WTC11 (cell line): ENCODE results near the gene SRPX. TPM values are rescaled to one million over a fixed set of nuclear protein-coding genes. Genes with fewer than 3 reads are reported as not detected.

Experiments used
- ATAC-seq: fragments of 200-7000 bp; cut with Tn5 transposase; 2 replicates; pipeline ENCODE4 v1.10.0; 2021; ENCODE audit warnings: mild to moderate bottlenecking, moderate library complexity
- CTCF ChIA-PET: fragments of 300-600 bp; sonication (Branson Sonifier 250); formaldehyde crosslinking; loops from one replicate; lab custom pipeline; 2021; ENCODE audit warnings: antibody characterized with exemption; lab: Charles Lee
- POLR2A ChIA-PET: fragments of 350-600 bp; sonication (Branson Sonifier 250); formaldehyde crosslinking; loops from one replicate; lab custom pipeline; 2021; ENCODE audit warnings: antibody characterized with exemption; lab: Charles Lee
- DNase-seq: peaks from one replicate; pipeline ENCODE4 v3.0.0; 2021; ENCODE audit warnings: low spot score
- H3K27ac Mint-ChIP-seq: 2 replicates; pipeline ENCODE4 v1.8.0; 2021; ENCODE audit warnings: mixed read lengths
- H3K27me3 Mint-ChIP-seq: 2 replicates; pipeline ENCODE4 v1.8.0; 2021; ENCODE audit warnings: low read depth, mild to moderate bottlenecking, moderate library complexity, mixed read lengths
- H3K36me3 Mint-ChIP-seq: 2 replicates; pipeline ENCODE4 v1.8.0; 2021; ENCODE audit warnings: mixed read lengths
- H3K4me1 Mint-ChIP-seq: 2 replicates; pipeline ENCODE4 v1.8.0; 2022; ENCODE audit warnings: mixed read lengths
- H3K4me3 Mint-ChIP-seq: 2 replicates; pipeline ENCODE4 v1.8.0; 2021; ENCODE audit warnings: mild to moderate bottlenecking, moderate library complexity, mixed read lengths
- H3K9me3 Mint-ChIP-seq: 2 replicates; pipeline ENCODE4 v1.8.0; 2021; ENCODE audit warnings: mixed read lengths
- ATF1 ChIP-seq: sonication (generic); formaldehyde crosslinking; IDR thresholded peaks from 2 replicates; pipeline ENCODE4 v1.8.1; 2023; ENCODE audit warnings: mild to moderate bottlenecking, moderate library complexity, missing genetic modification reagents
- FOXJ3 ChIP-seq: sonication (generic); formaldehyde crosslinking; IDR thresholded peaks from 2 replicates; pipeline ENCODE4 v1.9.0; 2021; ENCODE audit warnings: missing genetic modification reagents, mild to moderate bottlenecking, borderline replicate concordance
- FOXK1 ChIP-seq: sonication (generic); formaldehyde crosslinking; IDR thresholded peaks from 2 replicates; pipeline ENCODE4 v1.8.0; 2022; ENCODE audit warnings: mild to moderate bottlenecking, moderate library complexity, missing genetic modification reagents
- HMGA2 ChIP-seq: fragments of 250-450 bp; sonication (Bioruptor Pico); IDR thresholded peaks from 2 replicates; pipeline ENCODE4 v1.4.0; 2021; ENCODE audit warnings: mild to moderate bottlenecking, moderate library complexity
- NFATC4 ChIP-seq: fragments of 250-450 bp; sonication (Bioruptor Pico); IDR thresholded peaks from 2 replicates; pipeline ENCODE4 v1.9.0; 2021; ENCODE audit warnings: mild to moderate bottlenecking
- NFYB ChIP-seq: sonication (generic); formaldehyde crosslinking; conservative IDR thresholded peaks from 2 replicates; pipeline ENCODE4 v1.8.0; 2022; ENCODE audit warnings: low read depth, missing genetic modification reagents
- NR2C2 ChIP-seq: sonication (generic); formaldehyde crosslinking; IDR thresholded peaks from 2 replicates; pipeline ENCODE4 v1.8.0; 2022; ENCODE audit warnings: mild to moderate bottlenecking, missing genetic modification reagents
- RELA ChIP-seq: sonication (generic); formaldehyde crosslinking; IDR thresholded peaks from 2 replicates; pipeline ENCODE4 v1.8.1; 2022; ENCODE audit warnings: missing genetic modification reagents, mild to moderate bottlenecking, borderline replicate concordance
- TEAD4 ChIP-seq: sonication (generic); formaldehyde crosslinking; IDR thresholded peaks from 2 replicates; pipeline ENCODE4 v1.8.0; 2022; ENCODE audit warnings: mild to moderate bottlenecking, missing genetic modification reagents
- ZBTB21 ChIP-seq: sonication (generic); formaldehyde crosslinking; IDR thresholded peaks from 2 replicates; pipeline ENCODE4 v1.8.1; 2023; ENCODE audit warnings: mild to moderate bottlenecking, missing genetic modification reagents, borderline replicate concordance
- ZNF138 ChIP-seq: sonication (generic); formaldehyde crosslinking; conservative IDR thresholded peaks from 2 replicates; pipeline ENCODE4 v1.8.1; 2022; ENCODE audit warnings: mild to moderate bottlenecking, moderate library complexity, missing genetic modification reagents
- ZNF263 ChIP-seq: sonication (generic); formaldehyde crosslinking; IDR thresholded peaks from 2 replicates; pipeline ENCODE4 v1.8.1; 2022; ENCODE audit warnings: low read depth, mild to moderate bottlenecking, moderate library complexity, missing genetic modification reagents
- ZNF396 ChIP-seq: fragments of 250-450 bp; sonication (Bioruptor Pico); IDR thresholded peaks from 2 replicates; pipeline ENCODE4 v1.8.0; 2021; ENCODE audit warnings: mild to moderate bottlenecking, moderate library complexity, borderline replicate concordance
- ZNF416 ChIP-seq: fragments of 250-450 bp; sonication (Bioruptor Pico); IDR thresholded peaks from 2 replicates; pipeline ENCODE4 v1.9.0; 2021; ENCODE audit warnings: mild to moderate bottlenecking, inconsistent platforms
- total RNA-seq: library from RNA; stranded (reverse); gene quantifications from 3 replicates; pipeline ENCODE4 v1.2.3, GENCODE V29; 2021
- TF ChIP-seq, protein P1 (sequence below): sonication (generic); formaldehyde crosslinking; IDR thresholded peaks from 2 replicates; pipeline ENCODE4 v1.8.0; 2022; ENCODE audit warnings: missing genetic modification reagents
- TF ChIP-seq, protein P2 (sequence below): sonication (generic); formaldehyde crosslinking; conservative IDR thresholded peaks from 2 replicates; pipeline ENCODE4 v1.8.1; 2022; ENCODE audit warnings: mild to moderate bottlenecking, missing genetic modification reagents
- TF ChIP-seq, protein P3 (sequence below): sonication (generic); formaldehyde crosslinking; IDR thresholded peaks from 2 replicates; pipeline ENCODE4 v1.8.1; 2023; ENCODE audit warnings: mild to moderate bottlenecking, missing genetic modification reagents, borderline replicate concordance
- TF ChIP-seq, protein P4 (sequence below): fragments of 250-450 bp; sonication (Bioruptor Pico); IDR thresholded peaks from 2 replicates; pipeline ENCODE4 v1.9.0; 2021; ENCODE audit warnings: mild to moderate bottlenecking, borderline replicate concordance

SRPX gene
- total RNA-seq, 1 experiment from 2014 or later, result 7.7 TPM

DNA sequence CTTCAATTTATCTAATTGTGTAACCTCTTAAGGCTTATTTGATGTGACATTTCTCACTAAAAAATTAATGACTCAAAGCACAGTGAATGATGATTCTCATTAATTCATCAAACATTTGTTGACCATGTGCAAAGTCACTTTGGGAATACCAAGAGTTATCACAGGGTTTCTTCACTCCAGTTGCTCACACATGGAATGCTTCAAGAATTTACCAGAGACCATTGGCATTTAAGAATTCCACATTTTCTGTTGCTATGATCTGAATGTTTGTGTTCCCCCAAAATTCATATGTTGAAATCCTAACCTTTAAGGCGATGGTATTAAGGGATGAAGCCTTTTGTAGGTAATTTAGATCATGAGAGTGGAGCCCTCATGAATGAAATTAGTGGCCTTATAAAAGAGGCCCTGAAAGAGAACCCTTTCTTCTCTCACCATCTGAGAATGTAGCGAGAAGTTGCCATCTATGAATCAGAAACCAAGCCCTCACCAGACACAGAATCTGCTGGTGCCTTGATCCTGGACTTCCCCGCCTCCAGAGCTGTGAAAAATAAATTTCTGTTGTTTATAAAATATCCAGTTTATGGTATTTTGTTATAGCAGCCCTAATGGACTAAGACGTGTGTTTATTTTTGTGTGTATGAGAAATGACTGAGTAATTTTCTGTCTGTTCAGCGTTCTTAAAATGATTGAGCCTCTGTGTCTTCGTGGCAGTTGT lies 16.4 kb upstream of the SRPX start:
- no peak for ATAC-seq
- DNase-seq, result no peak
- H3K27ac Mint-ChIP-seq, result no peak overlapping the region
- POLR2A ChIA-PET, result no interaction called here
- H3K9me3 Mint-ChIP-seq, result no peaks in the 10 kb centered on the region
- H3K36me3 Mint-ChIP-seq, result no peaks in the 10 kb centered on the region
- H3K4me1 Mint-ChIP-seq, result peaks cover 7% of the 10 kb centered on the region
- H3K27me3 Mint-ChIP-seq, result peaks cover 2% of the 10 kb centered on the region
- TF ChIP-seq ZNF416 (CRISPR knock-in tag) (no peak), NR2C2 (CRISPR knock-in tag) (no peak), HMGA2 (no peak), ZNF396 (CRISPR knock-in tag) (no peak), ZBTB21 (CRISPR knock-in tag) (no peak), TEAD4 (CRISPR knock-in tag) (no peak), FOXK1 (CRISPR knock-in tag) (no peak), ZNF138 (CRISPR knock-in tag) (no peak), ZNF263 (CRISPR knock-in tag) (no peak), RELA (CRISPR knock-in tag) (no peak), NFATC4 (no peak), NFYB (CRISPR knock-in tag) (no peak)
- TF ChIP-seq, protein P1, sequence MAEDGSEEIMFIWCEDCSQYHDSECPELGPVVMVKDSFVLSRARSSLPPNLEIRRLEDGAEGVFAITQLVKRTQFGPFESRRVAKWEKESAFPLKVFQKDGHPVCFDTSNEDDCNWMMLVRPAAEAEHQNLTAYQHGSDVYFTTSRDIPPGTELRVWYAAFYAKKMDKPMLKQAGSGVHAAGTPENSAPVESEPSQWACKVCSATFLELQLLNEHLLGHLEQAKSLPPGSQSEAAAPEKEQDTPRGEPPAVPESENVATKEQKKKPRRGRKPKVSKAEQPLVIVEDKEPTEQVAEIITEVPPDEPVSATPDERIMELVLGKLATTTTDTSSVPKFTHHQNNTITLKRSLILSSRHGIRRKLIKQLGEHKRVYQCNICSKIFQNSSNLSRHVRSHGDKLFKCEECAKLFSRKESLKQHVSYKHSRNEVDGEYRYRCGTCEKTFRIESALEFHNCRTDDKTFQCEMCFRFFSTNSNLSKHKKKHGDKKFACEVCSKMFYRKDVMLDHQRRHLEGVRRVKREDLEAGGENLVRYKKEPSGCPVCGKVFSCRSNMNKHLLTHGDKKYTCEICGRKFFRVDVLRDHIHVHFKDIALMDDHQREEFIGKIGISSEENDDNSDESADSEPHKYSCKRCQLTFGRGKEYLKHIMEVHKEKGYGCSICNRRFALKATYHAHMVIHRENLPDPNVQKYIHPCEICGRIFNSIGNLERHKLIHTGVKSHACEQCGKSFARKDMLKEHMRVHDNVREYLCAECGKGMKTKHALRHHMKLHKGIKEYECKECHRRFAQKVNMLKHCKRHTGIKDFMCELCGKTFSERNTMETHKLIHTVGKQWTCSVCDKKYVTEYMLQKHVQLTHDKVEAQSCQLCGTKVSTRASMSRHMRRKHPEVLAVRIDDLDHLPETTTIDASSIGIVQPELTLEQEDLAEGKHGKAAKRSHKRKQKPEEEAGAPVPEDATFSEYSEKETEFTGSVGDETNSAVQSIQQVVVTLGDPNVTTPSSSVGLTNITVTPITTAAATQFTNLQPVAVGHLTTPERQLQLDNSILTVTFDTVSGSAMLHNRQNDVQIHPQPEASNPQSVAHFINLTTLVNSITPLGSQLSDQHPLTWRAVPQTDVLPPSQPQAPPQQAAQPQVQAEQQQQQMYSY (CRISPR knock-in tag), result no peak
- TF ChIP-seq, protein P2, sequence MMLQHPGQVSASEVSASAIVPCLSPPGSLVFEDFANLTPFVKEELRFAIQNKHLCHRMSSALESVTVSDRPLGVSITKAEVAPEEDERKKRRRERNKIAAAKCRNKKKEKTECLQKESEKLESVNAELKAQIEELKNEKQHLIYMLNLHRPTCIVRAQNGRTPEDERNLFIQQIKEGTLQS (CRISPR knock-in tag), result no peak
- TF ChIP-seq, protein P3, sequence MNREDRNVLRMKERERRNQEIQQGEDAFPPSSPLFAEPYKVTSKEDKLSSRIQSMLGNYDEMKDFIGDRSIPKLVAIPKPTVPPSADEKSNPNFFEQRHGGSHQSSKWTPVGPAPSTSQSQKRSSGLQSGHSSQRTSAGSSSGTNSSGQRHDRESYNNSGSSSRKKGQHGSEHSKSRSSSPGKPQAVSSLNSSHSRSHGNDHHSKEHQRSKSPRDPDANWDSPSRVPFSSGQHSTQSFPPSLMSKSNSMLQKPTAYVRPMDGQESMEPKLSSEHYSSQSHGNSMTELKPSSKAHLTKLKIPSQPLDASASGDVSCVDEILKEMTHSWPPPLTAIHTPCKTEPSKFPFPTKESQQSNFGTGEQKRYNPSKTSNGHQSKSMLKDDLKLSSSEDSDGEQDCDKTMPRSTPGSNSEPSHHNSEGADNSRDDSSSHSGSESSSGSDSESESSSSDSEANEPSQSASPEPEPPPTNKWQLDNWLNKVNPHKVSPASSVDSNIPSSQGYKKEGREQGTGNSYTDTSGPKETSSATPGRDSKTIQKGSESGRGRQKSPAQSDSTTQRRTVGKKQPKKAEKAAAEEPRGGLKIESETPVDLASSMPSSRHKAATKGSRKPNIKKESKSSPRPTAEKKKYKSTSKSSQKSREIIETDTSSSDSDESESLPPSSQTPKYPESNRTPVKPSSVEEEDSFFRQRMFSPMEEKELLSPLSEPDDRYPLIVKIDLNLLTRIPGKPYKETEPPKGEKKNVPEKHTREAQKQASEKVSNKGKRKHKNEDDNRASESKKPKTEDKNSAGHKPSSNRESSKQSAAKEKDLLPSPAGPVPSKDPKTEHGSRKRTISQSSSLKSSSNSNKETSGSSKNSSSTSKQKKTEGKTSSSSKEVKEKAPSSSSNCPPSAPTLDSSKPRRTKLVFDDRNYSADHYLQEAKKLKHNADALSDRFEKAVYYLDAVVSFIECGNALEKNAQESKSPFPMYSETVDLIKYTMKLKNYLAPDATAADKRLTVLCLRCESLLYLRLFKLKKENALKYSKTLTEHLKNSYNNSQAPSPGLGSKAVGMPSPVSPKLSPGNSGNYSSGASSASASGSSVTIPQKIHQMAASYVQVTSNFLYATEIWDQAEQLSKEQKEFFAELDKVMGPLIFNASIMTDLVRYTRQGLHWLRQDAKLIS (CRISPR knock-in tag), result no peak
- H3K4me3 Mint-ChIP-seq, result no peak overlapping the region
- CTCF ChIA-PET, result no interaction called here

DNA sequence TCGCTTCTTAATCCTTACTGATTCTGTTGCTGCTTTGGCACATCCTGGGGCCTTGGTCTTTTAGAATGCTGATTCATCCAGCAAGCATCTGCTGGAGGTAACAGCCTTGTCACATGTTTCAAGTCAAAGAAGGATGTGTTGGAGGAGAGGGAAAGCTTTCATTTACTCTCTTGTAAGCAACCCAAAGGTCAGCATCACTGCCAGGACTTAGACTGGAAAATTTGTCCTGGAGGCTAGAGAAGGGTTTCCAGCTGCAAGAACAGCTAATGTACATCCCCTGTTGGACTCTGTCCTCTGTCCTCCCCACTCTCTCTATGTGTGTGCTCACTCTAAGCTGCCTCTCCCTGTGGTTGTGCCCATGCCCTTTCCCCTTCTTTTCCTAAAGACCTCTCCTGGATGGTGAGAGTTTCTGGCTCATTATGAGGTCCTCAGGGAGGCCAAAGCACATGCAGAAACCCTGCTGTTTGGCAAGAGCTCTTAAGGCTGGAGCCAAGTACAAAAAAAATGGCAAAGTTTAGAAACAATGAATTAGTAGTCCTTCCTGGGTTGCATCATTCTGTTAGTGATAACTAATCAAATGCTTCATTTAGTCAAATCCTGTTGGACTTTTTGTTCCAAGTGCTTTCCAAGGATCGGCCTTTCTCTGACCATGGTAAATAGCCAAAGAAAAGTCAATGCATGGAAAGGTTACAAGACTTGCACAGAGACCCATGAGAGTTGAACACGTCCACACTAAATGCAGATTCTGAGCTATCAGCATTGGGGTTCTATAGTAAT lies 13.4 kb upstream of the SRPX start:
- no peaks in the 10 kb centered on the region for H3K36me3 Mint-ChIP-seq
- peaks cover 7% of the 10 kb centered on the region for H3K4me1 Mint-ChIP-seq
- H3K27me3 Mint-ChIP-seq, result peaks cover 2% of the 10 kb centered on the region
- no peak for DNase-seq
- CTCF ChIA-PET, result no interaction called here
- H3K9me3 Mint-ChIP-seq, result no peaks in the 10 kb centered on the region
- ATAC-seq, result 0 out of 2 replicates have a peak, but pooled peaks have one; percentile 30
- no peak overlapping the region for H3K27ac Mint-ChIP-seq
- H3K4me3 Mint-ChIP-seq, result no peak overlapping the region
- POLR2A ChIA-PET, result no interaction called here
- TF ChIP-seq, protein P4, sequence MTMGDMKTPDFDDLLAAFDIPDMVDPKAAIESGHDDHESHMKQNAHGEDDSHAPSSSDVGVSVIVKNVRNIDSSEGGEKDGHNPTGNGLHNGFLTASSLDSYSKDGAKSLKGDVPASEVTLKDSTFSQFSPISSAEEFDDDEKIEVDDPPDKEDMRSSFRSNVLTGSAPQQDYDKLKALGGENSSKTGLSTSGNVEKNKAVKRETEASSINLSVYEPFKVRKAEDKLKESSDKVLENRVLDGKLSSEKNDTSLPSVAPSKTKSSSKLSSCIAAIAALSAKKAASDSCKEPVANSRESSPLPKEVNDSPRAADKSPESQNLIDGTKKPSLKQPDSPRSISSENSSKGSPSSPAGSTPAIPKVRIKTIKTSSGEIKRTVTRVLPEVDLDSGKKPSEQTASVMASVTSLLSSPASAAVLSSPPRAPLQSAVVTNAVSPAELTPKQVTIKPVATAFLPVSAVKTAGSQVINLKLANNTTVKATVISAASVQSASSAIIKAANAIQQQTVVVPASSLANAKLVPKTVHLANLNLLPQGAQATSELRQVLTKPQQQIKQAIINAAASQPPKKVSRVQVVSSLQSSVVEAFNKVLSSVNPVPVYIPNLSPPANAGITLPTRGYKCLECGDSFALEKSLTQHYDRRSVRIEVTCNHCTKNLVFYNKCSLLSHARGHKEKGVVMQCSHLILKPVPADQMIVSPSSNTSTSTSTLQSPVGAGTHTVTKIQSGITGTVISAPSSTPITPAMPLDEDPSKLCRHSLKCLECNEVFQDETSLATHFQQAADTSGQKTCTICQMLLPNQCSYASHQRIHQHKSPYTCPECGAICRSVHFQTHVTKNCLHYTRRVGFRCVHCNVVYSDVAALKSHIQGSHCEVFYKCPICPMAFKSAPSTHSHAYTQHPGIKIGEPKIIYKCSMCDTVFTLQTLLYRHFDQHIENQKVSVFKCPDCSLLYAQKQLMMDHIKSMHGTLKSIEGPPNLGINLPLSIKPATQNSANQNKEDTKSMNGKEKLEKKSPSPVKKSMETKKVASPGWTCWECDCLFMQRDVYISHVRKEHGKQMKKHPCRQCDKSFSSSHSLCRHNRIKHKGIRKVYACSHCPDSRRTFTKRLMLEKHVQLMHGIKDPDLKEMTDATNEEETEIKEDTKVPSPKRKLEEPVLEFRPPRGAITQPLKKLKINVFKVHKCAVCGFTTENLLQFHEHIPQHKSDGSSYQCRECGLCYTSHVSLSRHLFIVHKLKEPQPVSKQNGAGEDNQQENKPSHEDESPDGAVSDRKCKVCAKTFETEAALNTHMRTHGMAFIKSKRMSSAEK (CRISPR knock-in tag), result no peak
- no peak for TF ChIP-seq ATF1 (CRISPR knock-in tag)
- no peak for TF ChIP-seq FOXJ3
